Measurements from ENCODE around the gene UNC79.

Gene UNC79

GRCh38 chr14:93728651-93729016 lies 297.9 kb downstream of the UNC79 start:
- TF ChIP-seq, protein P1, sequence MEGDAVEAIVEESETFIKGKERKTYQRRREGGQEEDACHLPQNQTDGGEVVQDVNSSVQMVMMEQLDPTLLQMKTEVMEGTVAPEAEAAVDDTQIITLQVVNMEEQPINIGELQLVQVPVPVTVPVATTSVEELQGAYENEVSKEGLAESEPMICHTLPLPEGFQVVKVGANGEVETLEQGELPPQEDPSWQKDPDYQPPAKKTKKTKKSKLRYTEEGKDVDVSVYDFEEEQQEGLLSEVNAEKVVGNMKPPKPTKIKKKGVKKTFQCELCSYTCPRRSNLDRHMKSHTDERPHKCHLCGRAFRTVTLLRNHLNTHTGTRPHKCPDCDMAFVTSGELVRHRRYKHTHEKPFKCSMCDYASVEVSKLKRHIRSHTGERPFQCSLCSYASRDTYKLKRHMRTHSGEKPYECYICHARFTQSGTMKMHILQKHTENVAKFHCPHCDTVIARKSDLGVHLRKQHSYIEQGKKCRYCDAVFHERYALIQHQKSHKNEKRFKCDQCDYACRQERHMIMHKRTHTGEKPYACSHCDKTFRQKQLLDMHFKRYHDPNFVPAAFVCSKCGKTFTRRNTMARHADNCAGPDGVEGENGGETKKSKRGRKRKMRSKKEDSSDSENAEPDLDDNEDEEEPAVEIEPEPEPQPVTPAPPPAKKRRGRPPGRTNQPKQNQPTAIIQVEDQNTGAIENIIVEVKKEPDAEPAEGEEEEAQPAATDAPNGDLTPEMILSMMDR (conservative IDR thresholded peaks at IDR 0.05; ENCODE audit: low read depth, low read length), result no peak
- H3K4me3 ChIP-seq (ENCODE audit: low read depth, low read length), result no peak overlapping the region
- no peak for DNase-seq (ENCODE audit: low read depth)

GRCh38 chr14:93729993-93730392 lies 299.3 kb downstream of the UNC79 start:
- TF ChIP-seq, protein P1 (conservative IDR thresholded peaks at IDR 0.05; ENCODE audit: low read depth, low read length), result no peak
- no peak overlapping the region for H3K4me3 ChIP-seq (ENCODE audit: low read depth, low read length)
- no peak for DNase-seq (ENCODE audit: low read depth)

GRCh38 chr14:93731753-93732152 lies 301.0 kb downstream of the UNC79 start:
- H3K4me3 ChIP-seq (ENCODE audit: low read depth, low read length), result no peak overlapping the region
- TF ChIP-seq, protein P1 (conservative IDR thresholded peaks at IDR 0.05; ENCODE audit: low read depth, low read length), result no peak
- no peak for DNase-seq (ENCODE audit: low read depth)

DNA sequence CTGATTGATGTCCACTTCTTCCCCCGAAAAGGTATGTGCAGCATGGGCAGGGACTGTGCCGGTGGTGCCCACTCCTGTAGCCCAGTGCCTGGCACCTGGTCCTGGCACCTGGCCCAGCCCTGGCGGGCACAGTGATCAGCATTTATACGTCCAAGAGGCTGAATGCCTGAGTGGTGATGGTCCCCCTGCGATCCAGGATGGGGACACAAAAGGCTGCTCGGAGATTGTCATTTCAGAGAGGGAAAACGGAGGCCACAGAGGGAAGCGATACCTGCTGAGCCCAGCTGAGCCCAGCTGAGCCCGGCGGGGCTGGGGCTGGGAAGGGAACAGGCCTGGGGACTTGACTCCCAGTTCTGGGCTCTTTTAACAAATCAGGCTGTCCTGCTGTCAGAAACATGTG lies 301.8 kb downstream of the UNC79 start:
- H3K4me3 ChIP-seq (ENCODE audit: low read depth, low read length), result no peak overlapping the region
- no peak for DNase-seq (ENCODE audit: low read depth)
- TF ChIP-seq, protein P1 (conservative IDR thresholded peaks at IDR 0.05; ENCODE audit: low read depth, low read length), result no peak

GRCh38 chr14:93733231-93733630 lies 302.5 kb downstream of the UNC79 start:
- H3K4me3 ChIP-seq (ENCODE audit: low read depth, low read length), result no peak overlapping the region
- no peak for DNase-seq (ENCODE audit: low read depth)
- TF ChIP-seq, protein P1 (conservative IDR thresholded peaks at IDR 0.05; ENCODE audit: low read depth, low read length), result no peak

- no peak for DNase-seq (ENCODE audit: low read depth)
- no peak overlapping the region for H3K4me3 ChIP-seq (ENCODE audit: low read depth, low read length)
- TF ChIP-seq, protein P1 (conservative IDR thresholded peaks at IDR 0.05; ENCODE audit: low read depth, low read length), result no peak
Measured at GRCh38 chr14:93733631-93734030, 302.9 kb downstream of the UNC79 start.

- TF ChIP-seq, protein P1 (conservative IDR thresholded peaks at IDR 0.05; ENCODE audit: low read depth, low read length), result no peak
- H3K4me3 ChIP-seq (ENCODE audit: low read depth, low read length), result no peak overlapping the region
- DNase-seq (ENCODE audit: low read depth), result no peak
Measured at GRCh38 chr14:93734086-93734822, 303.5 kb downstream of the UNC79 start.
